RWPE2 (cell line): ENCODE data around the gene MMP12.

Source experiments
- ATAC-seq: fragments of 200-7000 bp; cut with Tn5 transposase; 3 replicates; pipeline ENCODE4 v1.9.1; 2021; ENCODE audit warnings: low read depth
- DNase-seq: peaks from one replicate; pipeline ENCODE4 v3.0.0-alpha.2; 2020; ENCODE audit warnings: low spot score
- H3K27ac ChIP-seq: fragments of 450-650 bp; 2 replicates; pipeline ENCODE4 v1.5.1; 2017; ENCODE audit warnings: mild to moderate bottlenecking; ENCODE audit not compliant: poor library complexity, severe bottlenecking
- H3K27me3 ChIP-seq: fragments of 250-450 bp; sonication (Bioruptor Pico); 2 replicates; pipeline ENCODE4 v1.5.1; 2021; ENCODE audit warnings: mild to moderate bottlenecking, moderate library complexity; ENCODE audit not compliant: insufficient read depth, poor library complexity, severe bottlenecking
- H3K36me3 ChIP-seq: fragments of 250-450 bp; sonication (Bioruptor Pico); 2 replicates; pipeline ENCODE4 v1.5.1; 2020; ENCODE audit warnings: low read depth, mild to moderate bottlenecking, moderate library complexity
- H3K4me1 ChIP-seq: fragments of 250-450 bp; sonication (Bioruptor Pico); 2 replicates; pipeline ENCODE4 v1.5.1; 2021; ENCODE audit warnings: mild to moderate bottlenecking, moderate library complexity; ENCODE audit not compliant: insufficient read depth, poor library complexity, severe bottlenecking
- H3K4me3 ChIP-seq: fragments of 250-450 bp; sonication (Bioruptor Pico); 2 replicates; pipeline ENCODE4 v1.5.1; 2021; ENCODE audit warnings: mild to moderate bottlenecking, moderate library complexity; ENCODE audit not compliant: severe bottlenecking
- H3K9me3 ChIP-seq: fragments of 250-450 bp; sonication (Bioruptor Pico); 2 replicates; pipeline ENCODE4 v1.5.1; 2021; ENCODE audit warnings: mild to moderate bottlenecking, moderate library complexity; ENCODE audit not compliant: severe bottlenecking
- TF ChIP-seq, protein P1 (sequence below): fragments of 450-650 bp; IDR thresholded peaks from one replicate; pipeline ENCODE4 v1.5.1; 2017; ENCODE audit warnings: mild to moderate bottlenecking, moderate library complexity; ENCODE audit not compliant: poor library complexity, severe bottlenecking

MMP12 gene

DNA sequence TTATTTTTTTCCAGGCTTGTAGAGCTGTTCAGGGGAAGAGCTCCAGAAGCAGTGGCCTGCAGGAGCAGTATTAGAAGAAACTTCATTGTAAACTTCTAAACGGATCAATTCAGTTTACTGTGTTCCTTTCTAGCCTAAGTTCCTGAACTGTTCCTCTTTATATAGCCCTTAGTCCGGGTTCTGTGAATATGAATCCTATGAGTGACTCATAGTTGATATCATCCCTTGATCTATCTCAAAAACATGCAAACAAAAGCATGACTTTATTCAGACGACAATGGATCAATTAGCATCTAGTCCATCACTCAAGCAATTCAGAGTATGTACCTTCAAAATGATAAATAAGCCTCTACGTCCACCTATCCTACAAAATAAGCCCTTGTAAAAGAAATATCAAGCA lies at the start of gene MMP12:
Gene MMP12, minus strand, starts transcription at position 131 of the 400 bp plus-strand sequence. Its CDS starts 45 bp downstream, at position 86.
- DNase-seq (no peak), ATAC-seq (no peak)
- TF ChIP-seq, protein P1, sequence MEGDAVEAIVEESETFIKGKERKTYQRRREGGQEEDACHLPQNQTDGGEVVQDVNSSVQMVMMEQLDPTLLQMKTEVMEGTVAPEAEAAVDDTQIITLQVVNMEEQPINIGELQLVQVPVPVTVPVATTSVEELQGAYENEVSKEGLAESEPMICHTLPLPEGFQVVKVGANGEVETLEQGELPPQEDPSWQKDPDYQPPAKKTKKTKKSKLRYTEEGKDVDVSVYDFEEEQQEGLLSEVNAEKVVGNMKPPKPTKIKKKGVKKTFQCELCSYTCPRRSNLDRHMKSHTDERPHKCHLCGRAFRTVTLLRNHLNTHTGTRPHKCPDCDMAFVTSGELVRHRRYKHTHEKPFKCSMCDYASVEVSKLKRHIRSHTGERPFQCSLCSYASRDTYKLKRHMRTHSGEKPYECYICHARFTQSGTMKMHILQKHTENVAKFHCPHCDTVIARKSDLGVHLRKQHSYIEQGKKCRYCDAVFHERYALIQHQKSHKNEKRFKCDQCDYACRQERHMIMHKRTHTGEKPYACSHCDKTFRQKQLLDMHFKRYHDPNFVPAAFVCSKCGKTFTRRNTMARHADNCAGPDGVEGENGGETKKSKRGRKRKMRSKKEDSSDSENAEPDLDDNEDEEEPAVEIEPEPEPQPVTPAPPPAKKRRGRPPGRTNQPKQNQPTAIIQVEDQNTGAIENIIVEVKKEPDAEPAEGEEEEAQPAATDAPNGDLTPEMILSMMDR = no peak
- Histone ChIP-seq H3K4me1 (no peaks in the 10 kb centered on the region), H3K27me3 (no peaks in the 10 kb centered on the region), H3K4me3 (no peak within 1 kb of the TSS), H3K36me3 (no peaks in the 10 kb centered on the region), H3K27ac (no peak within 1 kb of the TSS), H3K9me3 (no peaks in the 10 kb centered on the region)

DNA sequence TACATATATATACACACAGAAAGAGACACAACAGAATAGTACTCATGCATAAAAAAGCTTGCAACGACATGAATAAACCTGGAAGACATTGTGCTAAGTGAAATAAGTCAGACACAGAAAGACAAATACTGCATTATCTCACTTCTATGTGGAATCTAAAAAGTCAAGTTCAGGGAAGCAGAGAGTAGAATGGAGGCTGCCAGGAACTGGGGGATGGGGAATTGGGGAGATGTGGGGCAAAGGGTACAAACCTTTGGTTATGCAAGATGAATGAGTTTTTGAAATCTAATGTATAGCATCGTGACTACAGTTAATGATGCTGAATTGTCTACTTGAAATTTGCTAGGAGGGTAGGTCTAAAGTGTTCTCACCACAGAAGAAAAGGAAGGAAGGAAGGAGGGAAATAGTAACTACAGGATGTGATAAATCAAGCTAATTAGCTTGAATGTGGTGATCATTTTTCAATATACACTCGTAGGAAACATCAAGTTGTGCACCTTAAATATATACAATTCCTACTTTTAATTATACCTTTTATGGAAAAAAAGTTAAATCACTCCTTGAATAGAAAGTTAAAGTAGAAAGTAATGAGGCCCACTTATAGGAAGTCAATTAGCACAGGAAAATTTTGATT lies 46.9 kb upstream of the MMP12 start:
- H3K36me3 ChIP-seq = no peaks in the 10 kb centered on the region
- no peak for ATAC-seq

DNA sequence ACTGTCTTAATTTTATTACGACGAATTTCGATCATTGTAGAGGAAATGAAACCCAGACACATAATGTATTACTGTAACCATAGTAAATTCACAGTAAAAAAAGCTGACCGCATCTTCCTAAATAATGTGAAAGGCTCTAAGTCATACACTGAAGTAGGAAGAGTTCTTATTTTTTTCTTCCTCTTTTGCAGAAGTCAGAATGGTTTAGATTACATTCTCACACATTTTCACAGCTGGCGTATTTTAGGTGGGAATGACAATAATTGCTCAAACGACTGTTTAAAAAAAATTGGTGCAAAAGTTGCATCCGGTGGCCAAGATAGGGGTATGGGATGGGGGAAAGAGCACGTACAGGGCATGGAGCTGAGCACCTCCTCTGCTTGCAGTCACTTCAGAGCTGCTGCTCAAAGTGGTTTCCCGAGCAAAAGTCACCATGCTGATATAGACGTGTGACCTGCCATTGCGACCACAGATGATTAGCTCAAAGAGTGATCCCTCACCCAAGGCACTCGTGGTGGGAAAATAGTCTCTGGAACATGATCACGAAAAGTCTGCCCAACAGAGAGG lies 45.4 kb upstream of the MMP12 start:
- DNase-seq = no peak
- Histone ChIP-seq H3K27me3 (no peaks in the 10 kb centered on the region), H3K4me3 (no peak overlapping the region), H3K36me3 (no peaks in the 10 kb centered on the region), H3K27ac (no peak overlapping the region), H3K4me1 (no peaks in the 10 kb centered on the region), H3K9me3 (no peaks in the 10 kb centered on the region)
- no peak for ATAC-seq
- TF ChIP-seq, protein P1 = no peak

More for the DNA sequence above, 46.9 kb upstream of the MMP12 start:
- Histone ChIP-seq H3K27me3 (no peaks in the 10 kb centered on the region), H3K9me3 (no peaks in the 10 kb centered on the region), H3K4me1 (no peaks in the 10 kb centered on the region), H3K4me3 (no peak overlapping the region), H3K27ac (no peak overlapping the region)
- TF ChIP-seq, protein P1 = no peak
- DNase-seq = no peak

DNA sequence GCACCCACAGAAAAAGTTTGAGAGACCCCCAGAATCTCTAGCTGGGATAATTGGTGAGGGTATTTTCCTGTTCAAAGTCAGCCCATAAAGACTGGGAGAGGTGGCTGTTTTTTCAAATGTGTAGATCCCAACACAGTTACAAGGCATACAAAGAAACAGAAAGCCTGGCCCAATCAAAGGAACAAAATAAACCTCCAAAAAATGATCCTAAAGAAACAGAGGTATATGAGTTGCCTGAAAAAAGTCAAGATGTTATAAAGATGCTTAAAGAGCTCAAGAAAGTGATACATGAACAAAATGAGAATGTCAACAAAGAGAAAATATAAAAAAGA lies 40.2 kb upstream of the MMP12 start:
- Histone ChIP-seq H3K9me3 (no peaks in the 10 kb centered on the region), H3K4me1 (peaks cover 20% of the 10 kb centered on the region), H3K4me3 (no peak overlapping the region), H3K27me3 (no peaks in the 10 kb centered on the region), H3K36me3 (no peaks in the 10 kb centered on the region), H3K27ac (no peak overlapping the region)
- DNase-seq (no peak), ATAC-seq (no peak)
- TF ChIP-seq, protein P1 = peak; percentile 60
